HG03039 (cell line): ENCODE results near the gene ORC5.

Experiments used
- ATAC-seq: cut with Tn5 transposase; IDR thresholded peaks from one replicate; pipeline ENCODE4 v1.9.1; 2021; ENCODE audit warnings: mild to moderate bottlenecking, moderate library complexity; ENCODE audit not compliant: unreplicated experiment

ORC5 gene

DNA sequence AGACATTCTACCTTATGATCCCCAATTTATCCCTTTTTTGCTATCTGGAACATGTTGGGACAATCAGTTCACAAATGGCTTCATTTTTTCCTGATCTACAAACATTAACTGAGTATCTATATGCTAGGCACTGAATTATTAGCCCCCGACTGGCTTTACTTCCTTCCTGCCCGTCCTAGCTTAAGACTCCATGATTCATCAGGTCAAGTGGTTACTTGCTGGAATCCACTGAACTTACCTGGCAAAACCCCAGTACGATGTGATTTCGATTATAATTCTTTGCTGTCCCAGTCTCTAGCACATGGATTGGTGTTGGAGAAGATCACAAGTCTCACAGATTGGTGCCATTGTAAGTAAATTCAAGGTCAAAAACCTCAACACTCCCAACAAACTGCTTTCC is 77.1 kb downstream of the ORC5 start:
- ATAC-seq = no peak

DNA sequence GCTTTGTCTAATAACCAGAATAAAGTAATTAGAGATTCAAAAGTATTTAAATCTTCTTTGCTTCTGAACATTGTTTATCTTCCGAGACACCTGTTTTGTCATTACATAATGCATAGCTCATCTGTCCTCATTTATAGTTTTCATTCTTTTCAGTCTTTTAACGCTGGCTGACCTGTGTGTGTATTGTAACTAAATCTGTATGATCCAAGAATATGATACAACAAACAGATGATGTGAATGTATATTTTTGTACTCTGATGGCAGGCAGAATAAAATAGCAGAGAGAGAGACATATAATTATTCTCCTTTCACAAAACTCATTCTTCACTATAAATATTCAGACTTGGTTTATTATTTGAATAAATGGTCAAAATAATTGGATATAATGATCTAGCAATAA is 80.6 kb downstream of the ORC5 start:
- ATAC-seq = no peak

DNA sequence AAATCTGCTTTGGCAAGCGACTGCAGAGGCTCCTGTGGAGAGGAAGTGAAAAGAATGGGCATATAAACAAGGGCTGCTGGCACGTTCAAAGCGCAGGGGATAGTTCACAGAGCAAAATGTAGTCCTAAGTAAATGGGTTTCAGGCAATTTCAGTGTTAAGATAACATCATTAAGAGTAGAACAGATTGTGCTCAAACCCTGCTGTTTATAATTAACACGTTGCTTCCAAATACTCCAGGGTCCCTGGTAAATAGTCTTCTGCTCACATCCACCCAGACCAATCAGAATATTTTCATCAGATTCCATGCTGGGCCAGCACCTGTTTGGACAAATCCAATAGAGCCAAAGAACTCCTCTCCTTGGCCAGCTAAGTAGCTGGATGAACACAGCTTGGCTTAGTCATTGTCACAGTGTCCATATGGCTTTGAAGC is 81.4 kb downstream of the ORC5 start:
- no peak for ATAC-seq

DNA sequence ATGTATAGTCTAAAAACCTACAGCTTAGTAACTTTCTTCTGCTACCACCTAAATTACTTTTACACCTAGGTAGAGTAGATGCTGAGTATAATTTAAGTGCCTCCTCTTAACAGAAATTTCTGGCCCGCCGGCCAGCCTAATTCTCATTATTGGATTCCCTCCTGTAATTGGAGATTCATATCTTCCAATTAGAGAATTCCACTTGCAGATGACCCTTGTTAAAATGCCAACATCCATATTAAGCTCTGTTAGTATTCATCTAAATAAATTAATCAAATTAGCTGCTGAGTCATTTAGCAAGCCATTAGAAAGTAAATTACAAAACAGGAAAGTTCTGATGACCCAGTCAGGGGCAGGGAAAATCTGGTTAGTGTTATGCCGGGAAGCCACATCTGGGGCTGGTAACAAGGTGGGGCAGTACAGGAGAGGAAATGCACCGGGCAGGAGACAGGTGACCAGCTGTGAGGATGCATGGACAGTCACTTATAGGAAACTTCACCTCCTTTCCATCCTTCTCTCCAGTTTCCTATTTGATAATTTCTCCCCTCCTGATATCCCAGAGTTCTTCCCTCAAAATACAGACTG is 82.8 kb downstream of the ORC5 start:
- no peak for ATAC-seq

DNA sequence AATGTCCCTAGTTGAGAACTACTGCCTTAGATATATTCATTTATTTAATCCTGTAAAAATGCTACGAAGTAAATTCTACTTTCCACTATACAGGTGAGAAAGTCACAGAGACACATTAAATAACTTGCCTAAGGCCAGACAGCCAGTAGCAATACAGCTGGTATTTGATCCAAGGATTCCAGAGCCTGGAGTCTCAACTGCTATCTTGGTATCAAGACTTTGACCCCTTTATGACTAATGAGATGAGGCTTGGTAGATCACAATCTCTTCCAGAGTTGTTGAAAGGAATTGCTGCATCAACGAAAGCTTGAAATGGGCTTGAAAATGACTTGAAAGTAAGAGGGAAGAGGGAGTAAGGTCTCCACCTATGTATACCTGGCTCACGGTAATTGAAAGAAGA is 83.3 kb downstream of the ORC5 start:
- no peak for ATAC-seq

DNA sequence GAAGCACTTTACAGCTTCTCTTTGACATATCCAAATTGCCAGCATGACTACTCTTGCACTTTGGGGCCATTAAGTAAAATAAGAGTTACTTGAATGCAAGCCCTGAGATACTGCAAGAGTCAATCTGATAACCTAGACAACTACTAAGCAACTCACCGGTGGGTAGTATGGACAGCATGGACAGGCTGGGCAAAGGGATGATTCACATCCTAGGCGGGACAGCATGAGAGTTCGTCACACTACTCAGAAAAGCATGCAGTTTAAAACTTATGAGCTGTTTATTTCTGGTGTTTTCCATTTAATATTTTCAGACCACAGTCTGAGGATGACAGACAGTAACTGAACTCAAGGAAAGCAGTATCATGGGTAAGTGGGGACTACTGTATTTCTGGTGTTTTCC is 84.0 kb downstream of the ORC5 start:
- ATAC-seq = no peak

DNA sequence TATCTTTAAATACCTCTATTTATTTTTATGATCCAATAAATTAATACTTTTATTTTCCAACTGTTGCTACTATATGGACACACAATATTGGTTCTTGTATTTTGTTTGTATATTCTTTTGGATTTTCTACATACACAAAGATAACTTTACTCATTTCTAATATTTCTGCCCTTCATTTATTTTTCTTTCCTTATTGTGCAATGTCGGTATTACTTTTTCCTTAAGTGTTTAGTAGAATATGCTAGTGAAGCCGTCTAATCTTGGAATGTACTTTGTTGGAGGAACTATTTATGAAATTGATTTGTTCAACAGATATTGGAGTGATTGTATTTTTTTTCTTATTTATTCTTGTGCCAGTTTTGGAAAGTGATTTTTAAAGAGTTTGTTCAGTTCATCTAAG is 94.0 kb downstream of the ORC5 start:
- no peak for ATAC-seq

DNA sequence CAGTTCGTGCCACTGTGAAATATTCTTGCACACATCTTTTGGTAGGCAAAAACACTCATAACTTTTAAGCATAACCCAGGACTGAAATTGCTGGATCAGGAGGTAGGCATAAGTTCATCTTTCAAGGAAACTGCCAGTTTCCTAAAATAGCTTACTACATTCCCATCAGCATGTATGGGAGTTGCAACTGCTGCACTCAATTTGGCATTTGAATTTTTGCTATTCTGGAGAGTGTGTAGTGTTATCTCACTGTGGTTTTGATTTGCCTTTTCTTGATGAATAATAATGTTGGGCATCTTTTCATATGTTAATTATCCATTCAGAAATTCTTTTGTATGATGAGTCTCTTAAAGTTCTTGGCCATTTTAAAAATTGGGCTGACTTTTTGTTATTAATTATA is 95.2 kb downstream of the ORC5 start:
- no peak for ATAC-seq

DNA sequence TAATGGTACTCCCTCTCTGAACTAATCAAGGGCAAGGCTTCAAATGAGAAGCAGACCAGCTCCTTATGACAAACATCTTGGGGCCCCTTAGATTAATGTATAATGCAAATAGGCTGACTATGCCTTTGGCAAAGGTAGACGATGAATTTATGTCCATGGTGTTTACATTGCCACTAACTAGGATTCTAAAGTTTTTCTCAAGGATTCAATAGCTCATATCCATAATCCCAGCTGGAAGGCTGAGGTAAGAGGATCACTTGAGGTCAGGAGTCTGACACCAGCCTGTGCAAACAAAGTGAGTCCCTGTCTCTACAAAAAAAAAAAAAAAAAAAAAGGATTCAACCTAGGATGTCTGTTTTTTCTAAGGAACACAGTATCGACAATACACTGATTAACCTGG is 96.5 kb downstream of the ORC5 start:
- no peak for ATAC-seq

DNA sequence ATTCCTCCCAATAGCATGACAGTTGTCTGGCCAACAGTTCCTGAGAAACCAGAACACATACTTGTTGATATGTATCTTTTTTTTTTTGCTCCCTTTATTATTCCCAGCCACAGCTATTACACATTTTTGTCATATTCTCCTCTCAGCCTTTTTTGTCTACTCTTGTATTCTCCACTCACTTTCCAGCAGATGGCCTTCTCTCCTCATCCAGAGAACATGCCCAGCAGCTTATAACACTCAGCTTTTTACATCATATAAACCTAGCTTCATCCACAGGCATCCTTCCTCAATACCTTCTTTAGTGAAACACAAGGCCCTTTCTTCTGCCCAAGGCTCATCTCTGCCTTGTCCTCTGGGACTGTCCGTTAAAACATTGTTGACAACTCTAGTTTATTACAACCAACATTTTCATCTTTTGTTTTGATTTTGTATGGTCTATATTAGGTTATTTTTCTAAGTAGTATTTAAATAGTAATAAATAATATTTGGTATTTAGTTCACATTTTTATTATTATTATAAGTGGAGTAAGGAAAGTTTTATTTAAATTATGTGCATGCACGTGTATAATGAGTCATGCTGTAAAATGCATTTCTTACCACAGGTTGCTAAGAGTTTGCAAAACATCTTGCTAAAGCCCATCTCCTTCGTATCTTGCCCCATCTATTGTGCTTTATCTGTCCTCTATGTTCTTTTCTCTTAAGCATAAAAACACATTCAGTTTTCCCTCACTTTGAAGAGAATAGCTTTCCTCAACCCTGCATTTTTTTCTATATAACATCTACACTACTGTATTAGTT is 101.5 kb downstream of the ORC5 start:
- no peak for ATAC-seq

DNA sequence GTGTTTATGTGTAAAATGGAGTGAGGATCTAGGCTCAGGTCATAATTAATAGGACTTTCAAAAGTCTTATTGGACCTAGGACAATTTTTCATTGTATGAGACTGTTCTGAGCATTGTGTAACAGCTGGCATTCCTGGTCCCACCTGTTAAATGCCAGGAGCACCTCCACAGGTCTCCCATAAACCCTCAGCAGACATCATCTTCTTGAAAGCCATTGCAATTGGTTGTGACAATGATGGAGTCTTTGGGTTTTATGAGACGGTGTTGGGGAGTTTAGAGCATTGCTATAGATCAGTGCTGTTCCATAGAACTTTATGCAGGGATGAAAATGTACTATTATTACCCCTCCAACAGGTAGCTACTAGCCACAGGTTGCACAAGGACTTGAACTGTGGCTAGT is 108.9 kb downstream of the ORC5 start:
- no peak for ATAC-seq

DNA sequence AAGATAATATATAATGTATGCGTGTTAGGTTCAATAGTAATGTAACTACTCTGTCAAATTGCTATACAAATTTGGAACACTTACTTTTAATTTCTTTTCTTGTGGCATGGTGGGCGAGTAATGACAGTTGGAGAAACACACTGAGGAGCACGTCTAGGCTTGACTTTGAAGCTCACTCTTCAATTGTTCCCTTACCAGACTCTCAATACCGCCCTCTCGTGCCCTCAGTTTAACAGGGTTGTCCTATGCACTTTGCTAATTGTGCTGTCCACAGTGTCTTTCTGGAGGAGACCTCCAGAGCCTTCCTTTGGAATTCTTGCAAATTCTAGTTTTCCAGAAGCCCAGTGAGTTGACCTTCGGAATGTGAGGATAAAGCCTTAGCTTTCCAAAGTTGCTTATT is 111.1 kb downstream of the ORC5 start:
- ATAC-seq = no peak

DNA sequence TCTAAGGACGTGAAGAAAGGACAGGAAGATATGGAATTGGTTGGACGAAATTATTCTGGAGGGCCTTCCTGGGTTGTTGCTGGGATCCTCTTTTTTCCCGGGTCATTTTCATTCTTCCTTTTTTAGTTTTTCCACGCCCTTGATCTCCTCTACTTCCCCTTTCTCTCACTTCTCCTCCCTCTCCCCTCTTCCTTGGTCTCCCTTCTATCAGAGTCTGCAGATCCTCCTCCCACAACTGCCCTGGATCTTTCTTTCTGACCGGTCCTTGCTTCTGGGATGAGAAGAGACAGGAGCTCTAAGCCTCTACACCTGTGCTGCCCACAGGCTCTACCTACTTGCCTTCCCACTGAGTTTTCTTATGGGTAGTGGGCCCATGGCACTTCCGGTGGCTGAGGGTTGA is 114.7 kb downstream of the ORC5 start:
- ATAC-seq = no peak

DNA sequence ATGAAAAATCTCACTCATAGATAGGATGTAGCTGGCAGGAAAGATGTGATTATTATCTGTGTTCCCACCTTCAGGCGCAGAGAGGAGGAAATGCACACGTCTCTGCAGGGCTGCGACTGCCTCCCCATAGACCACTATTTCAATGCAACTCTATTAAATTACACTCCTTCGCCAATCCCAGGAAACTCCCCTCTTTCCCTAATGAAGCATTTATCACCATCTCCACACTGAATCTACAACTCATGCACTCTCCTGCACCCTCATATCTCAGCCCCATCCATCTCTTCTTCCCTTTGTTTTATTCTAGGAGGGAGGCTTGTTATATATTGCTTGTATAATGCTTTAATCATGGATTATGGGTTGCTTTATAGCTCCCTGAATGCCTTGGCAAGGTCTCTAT is 116.6 kb downstream of the ORC5 start:
- ATAC-seq = no peak

DNA sequence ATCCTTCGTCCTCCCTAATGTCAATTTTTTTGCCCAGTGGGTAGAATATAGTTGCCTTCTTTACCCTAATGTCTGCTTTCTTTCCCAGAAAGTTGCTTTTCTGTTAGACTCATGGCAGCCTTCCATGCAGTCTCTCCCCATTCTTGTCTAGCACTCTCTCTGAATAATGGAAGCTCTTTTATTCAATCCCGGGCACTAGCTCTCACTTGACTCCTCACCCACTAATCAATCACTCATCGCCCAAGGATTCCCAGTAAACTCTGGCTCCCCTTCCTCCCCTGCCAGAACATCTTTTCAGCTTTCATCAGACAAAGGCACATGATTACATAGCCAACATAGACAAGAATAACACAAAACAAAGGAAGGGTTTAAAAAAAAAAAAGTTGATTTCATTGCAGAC is 118.2 kb downstream of the ORC5 start:
- ATAC-seq = no peak

DNA sequence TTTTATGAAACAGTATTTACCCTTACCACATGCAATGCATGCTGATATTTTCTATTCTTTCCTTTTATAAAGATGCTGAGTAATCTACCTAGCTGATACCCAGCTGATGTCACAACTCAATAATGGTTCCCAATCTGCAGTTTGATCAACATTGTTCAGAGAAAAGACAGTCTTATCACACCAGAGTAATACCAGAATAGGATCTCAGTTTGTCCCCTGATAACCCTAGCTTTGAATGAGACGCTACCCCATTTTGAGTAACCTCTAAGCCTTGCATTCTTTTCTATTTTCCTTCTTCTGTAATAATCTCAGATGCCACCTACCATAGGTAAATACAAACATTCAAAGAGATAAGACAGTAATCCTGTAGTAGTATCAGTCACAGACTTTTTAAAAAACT is 118.8 kb downstream of the ORC5 start:
- no peak for ATAC-seq
